Endothelial cell (in vitro differentiated cells): ENCODE measurements around the gene RBM41. TPM values are rescaled to one million over a fixed set of nuclear protein-coding genes. Genes with fewer than 3 reads are reported as not detected.
A peak's percentile ranks its signal among the peaks of the same experiment; 100 is the strongest.
"Not testable (repeated sequence)": the region's sequence is repeated elsewhere in the genome, so short reads cannot be mapped to it uniquely, and the experiment has no call there.

Source experiments
- DNase-seq: peaks from one replicate; pipeline ENCODE4 v3.0.0; 2021; ENCODE audit warnings: low spot score
- H3K27ac Mint-ChIP-seq: one replicate; pipeline ENCODE4 v1.8.0; 2021; ENCODE audit warnings: mixed read lengths, inconsistent platforms; ENCODE audit not compliant: unreplicated experiment
- H3K27me3 Mint-ChIP-seq: one replicate; pipeline ENCODE4 v1.8.0; 2021; ENCODE audit warnings: mild to moderate bottlenecking, moderate library complexity, mixed read lengths, inconsistent platforms; ENCODE audit not compliant: unreplicated experiment
- H3K36me3 Mint-ChIP-seq: one replicate; pipeline ENCODE4 v1.8.0; 2021; ENCODE audit warnings: mild to moderate bottlenecking, low read depth, mixed read lengths, inconsistent platforms; ENCODE audit not compliant: unreplicated experiment
- H3K4me1 Mint-ChIP-seq: one replicate; pipeline ENCODE4 v1.8.0; 2021; ENCODE audit warnings: mild to moderate bottlenecking, mixed read lengths, inconsistent platforms; ENCODE audit not compliant: unreplicated experiment
- H3K4me3 Mint-ChIP-seq: one replicate; pipeline ENCODE4 v1.8.0; 2021; ENCODE audit warnings: mild to moderate bottlenecking, mixed read lengths, inconsistent platforms; ENCODE audit not compliant: unreplicated experiment
- H3K9me3 Mint-ChIP-seq: one replicate; pipeline ENCODE4 v1.8.0; 2021; ENCODE audit warnings: mixed read lengths, inconsistent platforms; ENCODE audit not compliant: unreplicated experiment
- long read RNA-seq: library from polyadenylated mRNA; unstranded; transcript quantifications from one replicate; pipeline ENCODE4 v2.0.0, GENCODE V29; 2020; ENCODE audit not compliant: unreplicated experiment
- total RNA-seq: library from RNA; stranded (reverse); fragmentation: NEBNext Ultra II Directional; extraction: Animal tissue kit (Norgen Biotek cat#: 25700); gene quantifications from one replicate; pipeline ENCODE4 v1.2.1, GENCODE V29; 2021; ENCODE audit not compliant: unreplicated experiment
- TF ChIP-seq, protein P1 (sequence below): fragments of 200-600 bp; sonication (generic); IDR thresholded peaks from one replicate; pipeline ENCODE4 v1.5.0; 2021; ENCODE audit warnings: antibody characterized with exemption; ENCODE audit not compliant: unreplicated experiment

RBM41 gene
- total RNA-seq = 19.5 TPM
- long read RNA-seq, partial matches to known transcripts = 1 of 6 reads
- long read RNA-seq, other reads (novel, unspliced or antisense) = 3 of 6 reads

GRCh38 chrX:107118322-107119147, at the start of gene RBM41:
Gene RBM41, minus strand, starts transcription at chrX:107118822. Its CDS starts 49 bp downstream, at chrX:107118773.
- TF ChIP-seq, protein P1, sequence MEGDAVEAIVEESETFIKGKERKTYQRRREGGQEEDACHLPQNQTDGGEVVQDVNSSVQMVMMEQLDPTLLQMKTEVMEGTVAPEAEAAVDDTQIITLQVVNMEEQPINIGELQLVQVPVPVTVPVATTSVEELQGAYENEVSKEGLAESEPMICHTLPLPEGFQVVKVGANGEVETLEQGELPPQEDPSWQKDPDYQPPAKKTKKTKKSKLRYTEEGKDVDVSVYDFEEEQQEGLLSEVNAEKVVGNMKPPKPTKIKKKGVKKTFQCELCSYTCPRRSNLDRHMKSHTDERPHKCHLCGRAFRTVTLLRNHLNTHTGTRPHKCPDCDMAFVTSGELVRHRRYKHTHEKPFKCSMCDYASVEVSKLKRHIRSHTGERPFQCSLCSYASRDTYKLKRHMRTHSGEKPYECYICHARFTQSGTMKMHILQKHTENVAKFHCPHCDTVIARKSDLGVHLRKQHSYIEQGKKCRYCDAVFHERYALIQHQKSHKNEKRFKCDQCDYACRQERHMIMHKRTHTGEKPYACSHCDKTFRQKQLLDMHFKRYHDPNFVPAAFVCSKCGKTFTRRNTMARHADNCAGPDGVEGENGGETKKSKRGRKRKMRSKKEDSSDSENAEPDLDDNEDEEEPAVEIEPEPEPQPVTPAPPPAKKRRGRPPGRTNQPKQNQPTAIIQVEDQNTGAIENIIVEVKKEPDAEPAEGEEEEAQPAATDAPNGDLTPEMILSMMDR = no peak
- H3K27me3 Mint-ChIP-seq = peaks cover 3% of the 10 kb centered on the region
- peak within 1 kb of the TSS; percentile 95 for H3K27ac Mint-ChIP-seq
- H3K9me3 Mint-ChIP-seq = no peaks in the 10 kb centered on the region
- peaks cover 19% of the 10 kb centered on the region for H3K36me3 Mint-ChIP-seq
- peaks cover 7% of the 10 kb centered on the region for H3K4me1 Mint-ChIP-seq
- peak within 1 kb of the TSS; percentile 99 for H3K4me3 Mint-ChIP-seq
- DNase-seq = peak; percentile 45

DNA sequence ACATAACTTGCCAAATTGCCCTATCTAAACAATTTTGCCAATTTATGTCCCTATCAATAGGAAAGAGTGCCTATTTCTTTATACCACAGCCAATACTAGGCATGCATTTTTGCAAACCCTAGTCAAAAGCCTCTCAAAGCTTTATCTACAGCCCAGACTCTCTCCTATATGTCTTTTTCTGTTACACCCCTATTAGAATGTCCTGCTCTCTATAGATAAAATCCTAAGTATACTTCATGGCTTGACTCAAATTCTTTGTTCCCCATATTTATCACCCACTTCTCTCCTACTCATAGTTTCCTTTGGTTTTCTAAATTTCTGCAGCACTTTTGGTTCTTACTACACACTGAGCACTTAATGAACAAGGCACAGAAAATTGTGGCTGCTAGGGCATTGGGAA, 49.6 kb upstream of the RBM41 start:
- no peaks in the 10 kb centered on the region for H3K36me3 Mint-ChIP-seq
- TF ChIP-seq, protein P1 = no peak
- H3K4me3 Mint-ChIP-seq = no peak overlapping the region
- no peaks in the 10 kb centered on the region for H3K4me1 Mint-ChIP-seq
- H3K27ac Mint-ChIP-seq = no peak overlapping the region
- H3K27me3 Mint-ChIP-seq = peaks cover 1% of the 10 kb centered on the region
- H3K9me3 Mint-ChIP-seq = no peaks in the 10 kb centered on the region
- no peak for DNase-seq

- Mint-ChIP-seq H3K27ac (no peak overlapping the region), H3K27me3 (peaks cover 1% of the 10 kb centered on the region), H3K4me3 (no peak overlapping the region), H3K4me1 (no peaks in the 10 kb centered on the region), H3K36me3 (no peaks in the 10 kb centered on the region), H3K9me3 (no peaks in the 10 kb centered on the region)
- DNase-seq = no peak
- TF ChIP-seq, protein P1 = no peak
Observed at GRCh38 chrX:107167163-107167921, 48.7 kb upstream of the RBM41 start.

GRCh38 chrX:107157618-107158017, 39.0 kb upstream of the RBM41 start:
- not testable (repeated sequence) for DNase-seq, H3K4me1 Mint-ChIP-seq, H3K36me3 Mint-ChIP-seq, H3K4me3 Mint-ChIP-seq, H3K27ac Mint-ChIP-seq, H3K27me3 Mint-ChIP-seq, H3K9me3 Mint-ChIP-seq

DNA sequence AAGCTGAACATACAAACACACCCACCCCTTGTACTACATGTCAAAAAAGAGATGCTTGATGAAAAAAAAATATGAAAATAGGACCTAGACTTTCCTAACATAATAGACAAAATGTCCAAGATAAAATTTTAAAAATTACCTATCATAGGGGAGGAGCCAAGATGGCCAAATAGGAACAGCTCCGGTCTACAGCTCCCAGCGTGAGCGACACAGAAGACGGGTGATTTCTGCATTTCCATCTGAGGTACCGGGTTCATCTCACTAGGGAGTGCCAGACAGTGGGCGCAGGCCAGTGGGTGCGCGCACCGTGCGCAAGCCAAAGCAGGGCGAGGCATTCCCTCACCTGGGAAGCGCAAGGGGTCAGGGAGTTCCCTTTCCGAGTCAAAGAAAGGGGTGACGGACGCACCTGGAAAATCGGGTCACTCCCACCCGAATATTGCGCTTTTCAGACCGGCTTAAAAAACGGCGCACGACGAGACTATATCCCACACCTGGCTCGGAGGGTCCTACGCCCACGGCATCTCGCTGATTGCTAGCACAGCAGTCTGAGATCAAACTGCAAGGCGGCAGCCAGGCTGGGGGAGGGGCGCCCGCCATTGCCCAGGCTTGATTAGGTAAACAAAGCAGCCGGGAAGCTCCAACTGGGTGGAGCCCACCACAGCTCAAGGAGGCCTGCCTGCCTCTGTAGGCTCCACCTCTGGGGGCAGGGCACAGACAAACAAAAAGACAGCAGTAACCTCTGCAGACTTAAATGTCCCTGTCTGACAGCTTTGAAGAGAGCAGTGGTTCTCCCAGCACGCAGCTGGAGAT, 37.2 kb upstream of the RBM41 start:
- not testable (repeated sequence) for H3K9me3 Mint-ChIP-seq, H3K27me3 Mint-ChIP-seq, H3K27ac Mint-ChIP-seq, H3K4me1 Mint-ChIP-seq, H3K36me3 Mint-ChIP-seq, DNase-seq
- H3K4me3 Mint-ChIP-seq = peak overlapping the region; percentile 73
